WTC11 (cell line): ENCODE results near the gene HES5. TPM values are rescaled to one million over a fixed set of nuclear protein-coding genes. Genes with fewer than 3 reads are reported as not detected.

Source experiments
- ATAC-seq: fragments of 200-7000 bp; cut with Tn5 transposase; 2 replicates; pipeline ENCODE4 v1.10.0; 2021; ENCODE audit warnings: mild to moderate bottlenecking, moderate library complexity
- CTCF ChIA-PET: fragments of 300-600 bp; sonication (Branson Sonifier 250); formaldehyde crosslinking; loops from one replicate; lab custom pipeline; 2021; ENCODE audit warnings: antibody characterized with exemption; lab: Charles Lee
- POLR2A ChIA-PET: fragments of 350-600 bp; sonication (Branson Sonifier 250); formaldehyde crosslinking; loops from one replicate; lab custom pipeline; 2021; ENCODE audit warnings: antibody characterized with exemption; lab: Charles Lee
- DNase-seq: peaks from one replicate; pipeline ENCODE4 v3.0.0; 2021; ENCODE audit warnings: low spot score
- H3K27ac Mint-ChIP-seq: 2 replicates; pipeline ENCODE4 v1.8.0; 2021; ENCODE audit warnings: mixed read lengths
- H3K27me3 Mint-ChIP-seq: 2 replicates; pipeline ENCODE4 v1.8.0; 2021; ENCODE audit warnings: low read depth, mild to moderate bottlenecking, moderate library complexity, mixed read lengths
- H3K36me3 Mint-ChIP-seq: 2 replicates; pipeline ENCODE4 v1.8.0; 2021; ENCODE audit warnings: mixed read lengths
- H3K4me1 Mint-ChIP-seq: 2 replicates; pipeline ENCODE4 v1.8.0; 2022; ENCODE audit warnings: mixed read lengths
- H3K4me3 Mint-ChIP-seq: 2 replicates; pipeline ENCODE4 v1.8.0; 2021; ENCODE audit warnings: mild to moderate bottlenecking, moderate library complexity, mixed read lengths
- H3K9me3 Mint-ChIP-seq: 2 replicates; pipeline ENCODE4 v1.8.0; 2021; ENCODE audit warnings: mixed read lengths
- ATF3 ChIP-seq: sonication (generic); formaldehyde crosslinking; conservative IDR thresholded peaks from 2 replicates; pipeline ENCODE4 v1.8.1; 2022; ENCODE audit warnings: mild to moderate bottlenecking, missing genetic modification reagents
- CBFB ChIP-seq: sonication (generic); formaldehyde crosslinking; IDR thresholded peaks from 2 replicates; pipeline ENCODE4 v1.8.1; 2022; ENCODE audit warnings: mild to moderate bottlenecking, low read depth, missing genetic modification reagents
- CREB1 ChIP-seq: sonication (generic); formaldehyde crosslinking; IDR thresholded peaks from 2 replicates; pipeline ENCODE4 v1.8.0; 2023; ENCODE audit warnings: mild to moderate bottlenecking, missing genetic modification reagents
- CREM ChIP-seq: sonication (generic); formaldehyde crosslinking; IDR thresholded peaks from 2 replicates; pipeline ENCODE4 v1.8.1; 2022; ENCODE audit warnings: mild to moderate bottlenecking, missing genetic modification reagents, moderate library complexity
- CTCF ChIP-seq: fragments of 200-600 bp; IDR thresholded peaks from 2 replicates; pipeline ENCODE4 v1.8.0; 2022; ENCODE audit warnings: antibody characterized with exemption
- ELF4 ChIP-seq: sonication (generic); formaldehyde crosslinking; IDR thresholded peaks from 2 replicates; pipeline ENCODE4 v1.8.1; 2022; ENCODE audit warnings: low read depth, mild to moderate bottlenecking, moderate library complexity, missing genetic modification reagents
- ETV6 ChIP-seq: sonication (generic); formaldehyde crosslinking; IDR thresholded peaks from 2 replicates; pipeline ENCODE4 v1.8.1; 2022; ENCODE audit warnings: mild to moderate bottlenecking, missing genetic modification reagents
- KAT7 ChIP-seq: sonication (generic); formaldehyde crosslinking; IDR thresholded peaks from 2 replicates; pipeline ENCODE4 v1.8.1; 2023; ENCODE audit warnings: missing genetic modification reagents, mild to moderate bottlenecking, borderline replicate concordance
- NFYB ChIP-seq: sonication (generic); formaldehyde crosslinking; conservative IDR thresholded peaks from 2 replicates; pipeline ENCODE4 v1.8.0; 2022; ENCODE audit warnings: low read depth, missing genetic modification reagents
- PREB ChIP-seq: sonication (generic); formaldehyde crosslinking; IDR thresholded peaks from 2 replicates; pipeline ENCODE4 v1.8.1; 2022; ENCODE audit warnings: mild to moderate bottlenecking, missing genetic modification reagents, moderate library complexity, borderline replicate concordance
- TCF7 ChIP-seq: sonication (generic); formaldehyde crosslinking; IDR thresholded peaks from 2 replicates; pipeline ENCODE4 v1.8.0; 2022; ENCODE audit warnings: mild to moderate bottlenecking, low read depth, missing genetic modification reagents, moderate library complexity
- TP53 ChIP-seq: sonication (generic); formaldehyde crosslinking; IDR thresholded peaks from 2 replicates; pipeline ENCODE4 v1.8.1; 2023; ENCODE audit warnings: mild to moderate bottlenecking, missing genetic modification reagents
- ZBTB21 ChIP-seq: sonication (generic); formaldehyde crosslinking; IDR thresholded peaks from 2 replicates; pipeline ENCODE4 v1.8.1; 2023; ENCODE audit warnings: mild to moderate bottlenecking, missing genetic modification reagents, borderline replicate concordance
- ZMAT4 ChIP-seq: fragments of 250-450 bp; sonication (Bioruptor Pico); IDR thresholded peaks from 2 replicates; pipeline ENCODE4 v1.9.0; 2021; ENCODE audit warnings: mild to moderate bottlenecking
- ZNF121 ChIP-seq: sonication (generic); formaldehyde crosslinking; IDR thresholded peaks from 2 replicates; pipeline ENCODE4 v1.8.0; 2023; ENCODE audit warnings: missing genetic modification reagents
- ZNF317 ChIP-seq: sonication (generic); formaldehyde crosslinking; IDR thresholded peaks from 2 replicates; pipeline ENCODE4 v1.8.1; 2023; ENCODE audit warnings: low read depth, mild to moderate bottlenecking, moderate library complexity, missing genetic modification reagents, borderline replicate concordance
- ZNF532 ChIP-seq: fragments of 250-450 bp; sonication (Bioruptor Pico); IDR thresholded peaks from 2 replicates; pipeline ENCODE4 v1.9.0; 2021; ENCODE audit warnings: mild to moderate bottlenecking, borderline replicate concordance
- total RNA-seq: library from RNA; stranded (reverse); gene quantifications from 3 replicates; pipeline ENCODE4 v1.2.3, GENCODE V29; 2021

Gene HES5
- total RNA-seq, 1 experiment from 2014 or later, result not detected

- no peak for DNase-seq
- no peak for ATAC-seq
- Mint-ChIP-seq H3K27me3 (peaks cover 27% of the 10 kb centered on the region), H3K27ac (no peak overlapping the region), H3K36me3 (no peaks in the 10 kb centered on the region), H3K4me3 (peak overlapping the region; percentile 12; the same call in 1 of the 2 replicates), H3K4me1 (no peaks in the 10 kb centered on the region; the same call in 1 of the 2 replicates), H3K9me3 (no peaks in the 10 kb centered on the region)
- ChIA-PET CTCF (interaction anchor here (0.7 to 1.9 kb wide), 4 partner anchors 11 to 112 kb away, joined by 3 to 8 read pairs (median 4); partner anchors contain the start of gene PANK4), POLR2A (interaction anchor here (0.8 kb wide), 1 partner anchor 16 kb away, joined by 3 read pairs; the partner anchor contains the start of gene PANK4)
- TF ChIP-seq CTCF (no peak), CREM (no peak), ATF3 (CRISPR knock-in tag) (no peak), ZNF121 (no peak), PREB (no peak), ZNF532 (CRISPR knock-in tag) (no peak), TCF7 (no peak), KAT7 (CRISPR knock-in tag) (no peak), ZNF317 (CRISPR knock-in tag) (no peak), ZMAT4 (CRISPR knock-in tag) (no peak), ETV6 (CRISPR knock-in tag) (no peak), CREB1 (no peak), ZBTB21 (no peak), TP53 (CRISPR knock-in tag) (no peak), CBFB (CRISPR knock-in tag) (no peak), NFYB (no peak), ELF4 (CRISPR knock-in tag) (no peak)
Observed at GRCh38 chr1:2542246-2542915, 12.3 kb upstream of the HES5 start.
